Liver (tissue), 9 donors: ENCODE measurements around the gene TRIM3. TPM values are rescaled to one million over a fixed set of nuclear protein-coding genes. Genes with fewer than 3 reads are reported as not detected.

Experiments used
- DNase-seq: peaks from one replicate; pipeline ENCODE4 v3.0.0-alpha.2; 2017; ENCODE audit warnings: low spot score
- H3K27ac ChIP-seq, 2 donors: one replicate each; pipeline ENCODE4 v1.7.0; 2013; ENCODE audit warnings: inconsistent platforms in 2 of 2, low read length in 2 of 2, control low read depth in 1 of 2, low read depth in 1 of 2, mild to moderate bottlenecking in 1 of 2
- H3K27me3 ChIP-seq, 4 donors: one replicate each; pipeline versions ENCODE4 v1.6.1 to v1.7.0; 2013; ENCODE audit warnings: low read length in 3 of 4, inconsistent platforms in 1 of 4, mild to moderate bottlenecking in 1 of 4, moderate library complexity in 1 of 4; ENCODE audit not compliant: control insufficient read depth in 4 of 4, insufficient read depth in 4 of 4
- H3K36me3 ChIP-seq, 4 donors: one replicate each; pipeline versions ENCODE4 v1.6.1 to v1.7.0; 2013; ENCODE audit warnings: low read length in 3 of 4, mild to moderate bottlenecking in 3 of 4, low read depth in 1 of 4, moderate library complexity in 1 of 4; ENCODE audit not compliant: control insufficient read depth in 4 of 4, insufficient read depth in 3 of 4
- H3K4me1 ChIP-seq, 4 donors: one replicate each; pipeline versions ENCODE4 v1.6.1 to v1.7.0; 2013; ENCODE audit warnings: low read length in 3 of 4, mild to moderate bottlenecking in 3 of 4, moderate library complexity in 1 of 4; ENCODE audit not compliant: control insufficient read depth in 4 of 4, insufficient read depth in 4 of 4
- H3K4me3 ChIP-seq, 3 donors: one replicate each; pipeline versions ENCODE4 v1.6.1 to v1.7.0; 2013; ENCODE audit warnings: low read length in 3 of 3, control low read depth in 1 of 3, low read depth in 1 of 3, mild to moderate bottlenecking in 1 of 3
- H3K9ac ChIP-seq, 2 donors: one replicate each; pipeline ENCODE4 v1.7.0; 2013; ENCODE audit warnings: low read length in 2 of 2, mild to moderate bottlenecking in 2 of 2, moderate library complexity in 2 of 2, control low read depth in 1 of 2, low read depth in 1 of 2
- H3K9me3 ChIP-seq, 4 donors: one replicate each; pipeline versions ENCODE4 v1.6.1 to v1.7.0; 2013; ENCODE audit warnings: low read length in 3 of 4; ENCODE audit not compliant: control insufficient read depth in 4 of 4
- EGR1 ChIP-seq, 2 donors: IDR thresholded peaks; 2 replicates each; pipeline ENCODE4 v1.6.1; 2016 to 2018; ENCODE audit warnings: antibody characterized with exemption in 2 of 2, low read depth in 2 of 2
- FOXA1 ChIP-seq: IDR thresholded peaks from 2 replicates; pipeline ENCODE4 v1.6.1; 2016; ENCODE audit warnings: antibody characterized with exemption
- FOXA2 ChIP-seq: IDR thresholded peaks from 2 replicates; pipeline ENCODE4 v1.6.1; 2016; ENCODE audit warnings: antibody characterized with exemption
- GABPA ChIP-seq, 2 donors: IDR thresholded peaks in 1 of 2; conservative IDR thresholded peaks in 1 of 2; 2 replicates each; pipeline ENCODE4 v1.6.1; 2016; ENCODE audit warnings: antibody characterized with exemption in 2 of 2, mild to moderate bottlenecking in 1 of 2, moderate library complexity in 1 of 2
- HNF4A ChIP-seq, 2 donors: conservative IDR thresholded peaks; 2 replicates each; pipeline ENCODE4 v1.6.1; 2016; ENCODE audit warnings: antibody characterized with exemption in 2 of 2, mild to moderate bottlenecking in 2 of 2
- JUND ChIP-seq, 2 donors: IDR thresholded peaks; 2 replicates each; pipeline ENCODE4 v1.6.1; 2016; ENCODE audit warnings: antibody characterized with exemption in 2 of 2
- RAD21 ChIP-seq, 2 donors: IDR thresholded peaks; 2 replicates each; pipeline ENCODE4 v1.6.1; 2016; ENCODE audit warnings: antibody characterized with exemption in 2 of 2, mild to moderate bottlenecking in 2 of 2
- RXRA ChIP-seq, 2 donors: IDR thresholded peaks; 2 replicates each; pipeline ENCODE4 v1.6.1; 2017 to 2018; ENCODE audit warnings: antibody characterized with exemption in 2 of 2, mild to moderate bottlenecking in 1 of 2
- TAF1 ChIP-seq: conservative IDR thresholded peaks from 2 replicates; pipeline ENCODE4 v1.6.1; 2016; ENCODE audit warnings: antibody characterized with exemption, mild to moderate bottlenecking
- YY1 ChIP-seq: IDR thresholded peaks from 2 replicates; pipeline ENCODE4 v1.6.1; 2016; ENCODE audit warnings: antibody characterized with exemption, mild to moderate bottlenecking
- WGBS: extraction: QIAGEN DNeasy Blood & Tissue Kit; methylation state at CpG from one replicate; pipeline ENCODE4 v1.1.7; 2013; 5-methylcytosine and 5-hydroxymethylcytosine counted together
- polyA plus RNA-seq, 2 donors: library from polyadenylated mRNA; stranded (reverse) in 1 of 2; unstranded in 1 of 2; fragments of 200-250 nt in 1 of 2; fragments of >200 nt in 1 of 2; fragmentation: Nextera tagmentation in 1 of 2; extraction: Ambion mirVana in 1 of 2; gene quantifications; one replicate each; pipeline versions ENCODE4 v1.2.1 to v1.2.3, GENCODE V29; 2013 to 2015
- total RNA-seq, 2 donors: library from RNA; depleted of rRNA; stranded (reverse); fragments of >200 nt; gene quantifications; one replicate each; pipeline ENCODE4 v1.2.3, GENCODE V29; 2014
- TF ChIP-seq, protein P1 (sequence below): IDR thresholded peaks from 2 replicates; pipeline ENCODE4 v1.6.1; 2016; ENCODE audit warnings: antibody characterized with exemption
- donor health status: healthy.
- donor health status: healthy.
- donor health status: healthy.
- donor health status: healthy.
- donor health status: healthy.

TRIM3 gene
- total and polyA plus RNA-seq, 4 donors = 5.2 to 12.7 (median 9.1) TPM

- WGBS = 48% methylated on average over 12 of the region's 12 CpGs
- Histone ChIP-seq H3K36me3 (peaks cover 3 to 32% (median 21%) of the 10 kb centered on the region in 4 donors), H3K27ac (peak overlapping the region in 1 of 2 donors; percentile 10), H3K9me3 (no peaks in the 10 kb centered on the region), H3K4me1 (peaks cover 0 to 40% (median 23%) of the 10 kb centered on the region in 4 donors), H3K4me3 (peak overlapping the region; percentile 66 to 98 (median 97)), H3K9ac (no peak overlapping the region), H3K27me3 (no peaks in the 10 kb centered on the region)
- TF ChIP-seq GABPA (IDR thresholded peaks at IDR 0.05 in 1 of 2, conservative IDR thresholded peaks at IDR 0.05 in 1 of 2) (peak in 1 of 2 donors; percentile 37), FOXA1 (no peak), YY1 (peak; percentile 40), HNF4A (conservative IDR thresholded peaks at IDR 0.05) (peak in 1 of 2 donors; percentile 32), RAD21 (IDR thresholded peaks at IDR 0.05) (peak in 1 of 2 donors; percentile 15), RXRA (IDR thresholded peaks at IDR 0.05) (peak in 1 of 2 donors; percentile 46), TAF1 (peak; percentile 9), EGR1 (IDR thresholded peaks at IDR 0.05; ENCODE audit: low read depth in 2 of 2) (no peak)
- TF ChIP-seq, protein P1, sequence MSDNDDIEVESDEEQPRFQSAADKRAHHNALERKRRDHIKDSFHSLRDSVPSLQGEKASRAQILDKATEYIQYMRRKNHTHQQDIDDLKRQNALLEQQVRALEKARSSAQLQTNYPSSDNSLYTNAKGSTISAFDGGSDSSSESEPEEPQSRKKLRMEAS = peak; percentile 55
- no peak for DNase-seq
These were observed 36.3 kb downstream of the TRIM3 start for GRCh38 chr11:6437423-6437822.

DNA sequence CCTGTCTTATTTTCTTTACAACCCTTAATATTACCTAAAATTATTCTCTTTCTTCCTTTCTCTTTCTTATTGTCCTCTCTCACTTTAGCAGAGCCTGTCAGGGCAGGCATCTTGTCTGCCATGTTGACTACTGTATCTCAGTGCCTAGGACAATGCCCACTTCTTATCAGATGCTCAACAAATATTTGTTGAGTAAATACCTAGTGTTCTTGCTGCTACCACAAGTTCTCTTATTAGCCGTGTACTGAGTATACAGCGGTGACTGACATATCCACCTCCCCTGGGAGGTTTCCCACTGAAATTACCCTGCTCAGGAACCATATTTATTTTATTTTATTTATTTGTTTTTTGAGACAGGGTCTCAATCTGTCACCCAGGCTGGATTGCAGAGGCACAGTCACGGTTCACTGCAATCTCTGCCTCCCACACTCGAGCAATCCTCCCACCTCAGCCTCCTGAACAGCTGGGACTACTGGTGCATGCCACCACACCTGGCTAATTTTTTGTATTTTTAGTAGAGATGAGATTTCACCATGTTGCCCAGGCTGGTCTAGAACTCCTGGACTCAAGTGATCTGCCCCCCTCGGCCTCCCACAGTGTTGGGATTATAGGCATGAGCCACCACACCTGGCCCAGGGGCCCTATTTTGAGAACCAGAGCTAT, 39.6 kb downstream of the TRIM3 start:
- no peak for TF ChIP-seq RAD21 (IDR thresholded peaks at IDR 0.05)
- TF ChIP-seq FOXA2 = peak; percentile 18
- H3K4me1 ChIP-seq = peaks cover 0 to 27% (median 13%) of the 10 kb centered on the region in 4 donors
- H3K36me3 ChIP-seq = peaks cover 6 to 39% (median 30%) of the 10 kb centered on the region in 4 donors
- DNase-seq = no peak
- H3K27me3 ChIP-seq = no peaks in the 10 kb centered on the region
- no peak overlapping the region for H3K9ac ChIP-seq
- no peaks in the 10 kb centered on the region for H3K9me3 ChIP-seq
- no peak overlapping the region for H3K4me3 ChIP-seq
- WGBS = 39% methylated on average over 5 of the region's 5 CpGs
- H3K27ac ChIP-seq = no peak overlapping the region

DNA sequence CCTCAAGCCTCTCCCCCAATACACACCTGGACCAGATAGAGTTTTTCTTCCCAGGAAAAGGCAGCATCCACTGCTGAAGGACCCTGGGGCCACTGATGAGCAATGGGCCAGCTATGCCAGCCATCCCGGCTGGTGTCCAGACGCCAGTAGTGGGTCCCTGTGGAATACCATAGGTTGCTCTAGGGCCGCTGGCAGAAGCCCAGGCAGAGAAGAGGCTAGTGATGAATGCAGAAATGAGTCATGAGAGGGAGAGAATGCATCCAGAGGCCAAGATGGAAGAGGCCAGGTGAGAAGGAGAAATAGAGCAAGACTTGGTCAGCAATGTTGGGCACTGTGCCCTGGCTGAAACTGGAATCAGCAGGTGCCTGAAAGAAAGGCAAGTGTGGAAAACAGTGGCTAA, 41.9 kb downstream of the TRIM3 start:
- Histone ChIP-seq H3K27ac (no peak overlapping the region), H3K9ac (no peak overlapping the region), H3K27me3 (no peaks in the 10 kb centered on the region), H3K4me1 (peaks cover 0 to 6% (median 5%) of the 10 kb centered on the region in 4 donors), H3K36me3 (peaks cover 3 to 38% (median 20%) of the 10 kb centered on the region in 4 donors), H3K9me3 (no peaks in the 10 kb centered on the region), H3K4me3 (no peak overlapping the region)
- 95% methylated on average over 3 of the region's 3 CpGs for WGBS
- no peak for DNase-seq
- TF ChIP-seq JUND (IDR thresholded peaks at IDR 0.05) = peak in 1 of 2 donors; percentile 23
- TF ChIP-seq RXRA (IDR thresholded peaks at IDR 0.05) = no peak

GRCh38 chr11:6427516-6427915, 46.2 kb downstream of the TRIM3 start:
- no peak for DNase-seq
- no peak overlapping the region for H3K9ac ChIP-seq
- TF ChIP-seq RXRA (IDR thresholded peaks at IDR 0.05) = no peak
- H3K4me3 ChIP-seq = no peak overlapping the region
- H3K36me3 ChIP-seq = peaks cover 3 to 26% (median 10%) of the 10 kb centered on the region in 4 donors
- no peaks in the 10 kb centered on the region for H3K9me3 ChIP-seq
- no peaks in the 10 kb centered on the region for H3K27me3 ChIP-seq
- H3K27ac ChIP-seq = no peak overlapping the region
- no peaks in the 10 kb centered on the region for H3K4me1 ChIP-seq
